GM21528 (cell line): ENCODE data around the gene TRAPPC3.

Experiments
- ATAC-seq: cut with Tn5 transposase; IDR thresholded peaks from one replicate; pipeline ENCODE4 v1.9.1; 2021; ENCODE audit warnings: mild to moderate bottlenecking, moderate library complexity; ENCODE audit not compliant: unreplicated experiment, low FRiP score

The TRAPPC3 gene

GRCh38 chr1:36154765-36155407 is 5.6 kb upstream of the TRAPPC3 start:
- no peak for ATAC-seq

DNA sequence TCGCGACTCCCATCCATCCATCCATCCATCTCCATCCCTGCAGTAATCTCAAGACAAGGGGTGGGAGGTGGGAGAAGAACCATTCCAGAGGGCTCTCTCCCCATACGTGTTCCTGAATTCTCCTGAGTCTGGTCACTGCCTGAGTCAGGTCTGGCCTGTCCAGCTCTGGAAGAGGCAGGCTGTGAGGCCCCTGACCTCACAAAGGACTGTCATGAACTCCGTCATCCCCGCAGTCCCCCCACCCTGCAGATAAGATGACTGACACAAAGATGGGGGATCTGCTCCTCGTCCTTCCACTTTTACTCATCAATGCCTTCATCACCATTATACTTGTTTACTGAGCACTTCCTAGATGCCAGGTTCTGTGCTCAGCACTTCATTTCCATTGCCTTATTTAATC is 5.0 kb upstream of the TRAPPC3 start:
- ATAC-seq, result no peak

GRCh38 chr1:36153476-36153875 is 4.2 kb upstream of the TRAPPC3 start:
- ATAC-seq, result no peak

GRCh38 chr1:36151845-36152203 is 2.5 kb upstream of the TRAPPC3 start:
- ATAC-seq, result no peak

- no peak for ATAC-seq
These were observed 2.0 kb upstream of the TRAPPC3 start for GRCh38 chr1:36151134-36151844.

GRCh38 chr1:36150296-36151133 is 1.2 kb upstream of the TRAPPC3 start:
- ATAC-seq, result no peak

GRCh38 chr1:36149973-36150295 is 648 bp upstream of the TRAPPC3 start:
- no peak for ATAC-seq

GRCh38 chr1:36148821-36149236 is 457 bp downstream of the TRAPPC3 start:
- peak; percentile 2 for ATAC-seq

- no peak for ATAC-seq
These were observed 4.9 kb downstream of the TRAPPC3 start for GRCh38 chr1:36144413-36144812.

- ATAC-seq, result no peak
These were observed 5.9 kb downstream of the TRAPPC3 start for GRCh38 chr1:36143424-36143823.

- ATAC-seq, result no peak
These were observed 7.2 kb downstream of the TRAPPC3 start for GRCh38 chr1:36142121-36142520.

DNA sequence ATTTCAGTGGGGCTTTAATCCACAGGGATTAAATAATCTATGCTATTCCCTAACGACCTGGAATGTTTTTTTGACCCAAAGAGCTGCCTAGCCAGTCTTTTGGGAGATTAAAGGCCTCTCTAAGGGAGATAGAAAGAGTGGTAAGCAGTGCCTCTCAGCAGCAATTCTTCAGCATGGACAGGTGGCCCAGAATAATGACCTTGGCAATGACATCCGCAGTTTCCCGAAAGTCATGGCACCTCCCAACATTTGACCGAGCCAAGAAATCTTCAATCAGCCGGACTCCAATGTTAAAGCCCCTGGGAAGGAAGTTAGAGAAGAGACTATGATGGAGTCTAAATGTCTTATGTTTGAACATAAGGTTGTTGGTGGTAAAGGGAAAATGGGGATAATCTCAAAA is 9.8 kb downstream of the TRAPPC3 start:
- ATAC-seq, result no peak

DNA sequence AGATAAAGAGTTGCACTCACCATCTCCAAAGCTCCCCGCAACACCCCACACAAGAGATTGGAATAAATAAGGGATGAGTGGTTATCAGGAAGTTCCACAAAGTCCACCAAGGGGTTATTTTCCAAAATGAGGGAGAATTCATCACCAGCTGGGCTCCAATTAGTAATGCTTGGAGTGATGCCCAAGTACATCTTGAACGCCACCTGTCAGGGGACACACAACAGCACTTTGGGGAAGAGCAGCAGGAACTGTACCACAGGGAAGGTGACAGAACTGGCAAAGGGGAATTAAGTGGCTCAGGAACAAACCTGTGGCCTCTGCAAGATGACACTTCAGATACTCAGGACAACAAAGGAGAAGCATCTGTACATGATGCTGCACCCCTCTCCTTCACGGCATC is 11.5 kb downstream of the TRAPPC3 start:
- no peak for ATAC-seq

- no peak for ATAC-seq
These were observed 12.1 kb downstream of the TRAPPC3 start for GRCh38 chr1:36137226-36137625.

DNA sequence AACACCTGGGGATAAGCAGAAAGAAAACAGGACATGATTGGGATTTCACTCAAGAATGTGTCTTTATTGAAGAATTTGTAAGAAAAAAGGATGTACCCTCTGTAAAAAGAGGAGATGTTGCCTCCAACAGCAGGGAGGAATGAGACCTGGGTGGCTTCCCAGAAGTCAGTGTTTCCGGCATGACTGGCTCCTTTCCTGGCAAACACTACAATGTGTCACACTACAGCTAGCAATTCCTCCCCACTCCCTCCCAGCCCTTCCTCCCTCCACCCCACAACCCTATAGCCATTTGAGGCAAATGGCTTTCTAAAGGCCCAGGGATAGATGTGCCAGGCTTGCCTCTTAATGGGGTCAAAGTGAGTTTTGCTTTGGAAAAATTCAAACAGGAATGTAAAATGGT is 12.8 kb downstream of the TRAPPC3 start:
- no peak for ATAC-seq

GRCh38 chr1:36135796-36136195 is 13.5 kb downstream of the TRAPPC3 start:
- no peak for ATAC-seq

DNA sequence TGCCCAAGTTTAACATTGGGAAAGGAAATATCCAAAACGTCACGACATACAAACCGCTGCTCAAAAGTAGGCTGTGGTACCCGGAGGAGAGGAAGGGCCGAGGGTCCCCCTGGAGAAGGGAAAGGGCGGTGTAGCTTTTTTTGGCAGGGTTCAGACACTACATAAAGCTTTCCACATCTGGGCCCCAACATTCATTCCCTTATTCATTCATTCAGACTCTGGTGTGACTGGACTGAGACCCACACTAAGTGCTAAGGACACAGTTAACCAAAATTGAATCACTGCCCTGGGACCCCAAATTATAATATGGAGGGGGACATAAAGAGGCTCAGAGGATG is 14.0 kb downstream of the TRAPPC3 start:
- ATAC-seq, result no peak

DNA sequence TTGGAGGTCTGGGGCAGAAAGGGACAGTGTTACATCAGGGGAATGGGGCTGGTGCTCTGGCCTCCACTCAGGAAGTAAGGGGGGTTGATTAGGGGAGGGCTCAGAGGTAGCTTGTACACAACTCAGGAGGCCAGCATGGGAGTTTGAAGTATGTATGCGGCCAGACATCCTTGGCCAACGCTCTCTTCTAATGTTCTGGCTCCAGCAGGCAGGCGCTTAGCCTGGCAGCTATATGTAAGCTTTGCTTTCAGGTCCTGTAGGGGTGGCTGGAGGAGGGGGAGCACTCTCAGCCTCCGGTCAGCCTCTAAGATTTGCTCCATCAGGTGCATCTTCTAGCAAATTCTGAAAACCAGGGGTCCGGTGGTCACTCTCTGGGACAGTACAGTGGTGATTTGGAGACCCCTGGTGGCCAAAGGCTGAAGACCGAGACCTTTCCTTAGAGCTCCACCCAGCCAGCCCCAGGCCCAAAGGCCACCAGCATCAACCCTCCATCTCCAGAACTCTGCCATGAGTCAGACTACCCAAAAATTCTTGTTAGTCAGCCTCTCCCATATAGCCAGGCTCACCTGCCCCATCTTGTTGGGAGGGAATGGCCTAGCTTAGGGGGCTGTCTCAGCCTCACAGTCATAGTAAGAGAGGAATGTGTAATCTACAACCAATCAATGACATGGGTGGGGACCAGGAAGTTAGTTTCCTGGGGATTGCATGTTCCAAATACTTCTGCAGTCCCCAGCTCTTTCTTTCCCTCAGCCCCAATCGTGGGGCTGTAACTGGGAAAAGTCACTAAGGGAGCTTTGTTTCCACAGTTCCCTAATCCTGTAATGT is 14.6 kb downstream of the TRAPPC3 start:
- ATAC-seq, result no peak

DNA sequence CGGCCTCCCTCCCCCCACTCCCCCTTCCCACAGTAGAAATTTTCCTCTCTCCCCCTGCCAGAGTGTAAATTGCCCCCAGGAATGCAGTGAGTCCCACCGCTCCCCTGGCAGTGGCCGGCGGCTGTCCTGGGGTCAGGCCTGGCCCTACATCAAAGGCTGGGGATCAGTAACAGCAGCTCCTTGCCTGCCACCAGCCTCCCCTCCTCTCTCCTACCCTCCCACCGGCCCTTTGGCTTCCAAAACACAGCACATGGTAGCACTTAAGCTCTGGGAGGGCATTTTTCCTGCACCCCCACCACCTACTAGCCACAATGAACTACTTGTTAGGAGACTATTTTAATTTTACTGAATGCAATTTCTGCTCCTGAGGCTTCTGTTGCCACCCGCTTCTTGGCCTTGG is 15.3 kb downstream of the TRAPPC3 start:
- no peak for ATAC-seq

GRCh38 chr1:36133484-36133883 is 15.8 kb downstream of the TRAPPC3 start:
- no peak for ATAC-seq

DNA sequence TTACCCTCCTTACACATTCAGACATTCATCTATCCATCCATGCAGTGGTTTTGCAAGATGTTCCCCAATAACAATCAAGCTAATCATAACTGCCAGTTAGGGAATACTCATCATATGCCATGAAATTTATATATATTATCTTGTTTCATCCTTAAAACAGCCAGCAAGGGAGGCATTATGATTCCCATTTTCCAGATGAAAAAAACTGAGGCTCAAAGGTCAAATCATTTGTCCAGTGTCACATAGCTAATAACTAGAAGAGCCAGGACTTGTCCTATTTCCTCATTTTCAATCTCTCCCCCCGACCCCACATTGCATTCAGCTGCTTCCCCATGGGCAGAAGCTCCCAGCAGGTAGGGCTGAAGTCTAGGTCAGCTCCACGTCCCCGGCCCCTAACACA is 17.3 kb downstream of the TRAPPC3 start:
- no peak for ATAC-seq
